C4-2B (cell line): ENCODE measurements around the gene GADD45G.

Source experiments
- CTCF ChIP-seq: fragments of 450-650 bp; conservative IDR thresholded peaks from 2 replicates; pipeline ENCODE4 v1.5.1; 2017; ENCODE audit warnings: mild to moderate bottlenecking
- ZFX ChIP-seq: fragments of 450-650 bp; IDR thresholded peaks from 2 replicates; pipeline ENCODE4 v1.6.1; 2017

- no peak for TF ChIP-seq CTCF
- TF ChIP-seq ZFX: no peak
Measured at GRCh38 chr9:89630508-89630907, 25.7 kb downstream of the GADD45G start.
